IPS-NIHi7 (cell line): Measurements from ENCODE around the gene CDK2AP2.
"Not testable (repeated sequence)": the region's sequence is repeated elsewhere in the genome, so short reads cannot be mapped to it uniquely, and the experiment has no call there.

Source experiments
- DNase-seq: peaks from one replicate; pipeline ENCODE4 v3.0.0; 2012; ENCODE audit warnings: mixed read lengths; ENCODE audit errors: extremely low spot score

CDK2AP2 gene

DNA sequence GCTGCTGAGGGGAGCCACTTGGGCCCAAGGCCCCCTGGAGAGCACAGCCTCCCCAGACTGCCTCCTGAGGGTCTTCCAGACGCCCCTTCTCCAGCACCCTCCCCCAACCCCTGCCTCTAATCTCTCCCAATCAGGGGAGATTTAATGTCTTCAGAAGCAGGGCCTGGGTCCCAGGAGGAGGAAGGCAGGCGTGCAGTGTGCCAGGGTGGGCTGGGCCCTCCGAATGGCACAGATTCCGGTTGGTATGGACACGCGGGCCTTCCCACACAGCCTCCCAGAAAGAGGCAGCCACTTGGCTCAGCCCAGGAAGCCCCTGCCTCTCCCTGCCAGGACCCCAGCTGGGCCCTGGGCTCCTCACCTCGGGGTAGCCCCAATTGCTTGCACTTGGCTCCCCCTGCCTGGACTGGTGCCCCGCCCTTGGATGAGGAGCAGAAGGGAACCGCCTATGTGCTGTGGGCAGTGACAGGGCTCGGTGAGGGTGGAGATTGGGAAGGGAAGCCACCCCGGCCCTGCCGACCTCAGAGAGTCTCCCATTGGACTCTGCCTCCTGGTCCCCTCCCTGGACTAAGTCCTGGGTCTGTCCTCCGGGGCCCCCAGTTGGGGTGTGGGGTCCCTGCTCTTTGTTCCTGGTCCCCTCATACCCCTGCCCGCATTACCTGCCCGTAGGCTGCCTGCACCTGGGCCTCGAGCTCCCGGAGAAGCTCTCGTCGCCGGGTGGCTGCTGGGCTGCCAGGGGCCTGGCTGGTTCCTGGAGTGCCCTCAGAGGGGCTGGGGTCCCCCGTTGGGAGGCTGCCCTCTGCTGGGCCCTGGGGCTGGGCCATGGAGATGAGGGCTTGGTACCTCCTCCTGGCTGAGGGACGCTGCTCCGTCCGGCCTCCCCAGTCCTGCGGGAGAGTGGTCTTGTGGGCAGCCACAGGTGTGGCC lies 15.9 kb upstream of the CDK2AP2 start:
- no peak for DNase-seq

DNA sequence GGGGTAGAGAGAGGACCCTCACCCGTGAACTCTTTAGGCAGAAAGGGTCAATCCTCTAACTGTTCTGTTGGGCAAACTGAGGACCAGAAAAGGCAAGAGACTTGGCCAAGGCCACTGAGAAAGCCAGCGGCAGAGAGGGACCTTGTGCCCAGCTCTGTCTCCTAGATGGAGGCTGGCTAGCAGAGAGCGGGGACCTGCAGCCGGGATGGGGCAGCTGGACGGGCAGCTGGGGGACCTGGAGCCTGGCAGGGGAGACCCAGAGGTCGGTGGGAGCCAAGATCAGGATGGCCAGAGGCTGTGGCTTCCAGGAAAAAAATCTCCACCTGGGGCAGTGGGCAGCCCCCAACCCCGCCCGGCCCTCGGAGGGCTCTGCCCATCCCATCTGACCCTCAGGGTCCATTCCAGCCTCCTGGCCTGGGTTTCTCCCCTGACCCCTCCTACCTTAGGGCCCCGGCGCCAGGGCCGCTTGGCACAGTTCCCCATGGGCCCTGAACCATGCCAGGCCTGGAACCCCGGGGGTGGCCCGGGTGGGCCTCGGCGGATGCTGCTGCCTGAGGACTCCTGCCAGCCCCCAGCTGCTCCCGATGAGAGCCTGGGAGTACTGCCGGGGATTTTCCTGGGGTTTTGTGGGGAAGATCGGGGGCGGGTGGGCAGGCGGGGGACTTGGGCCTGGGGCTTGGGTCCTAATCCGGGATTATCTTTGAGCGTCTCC lies 15.0 kb upstream of the CDK2AP2 start, which contains the start of gene CABP2:
Gene CABP2 (minus strand): TSS at position 603 of the 712 bp plus-strand sequence. CDS start 120 bp downstream, at position 483.
- DNase-seq, result no peak

GRCh38 chr11:67522338-67522737 lies 14.4 kb upstream of the CDK2AP2 start:
- DNase-seq, result no peak

DNA sequence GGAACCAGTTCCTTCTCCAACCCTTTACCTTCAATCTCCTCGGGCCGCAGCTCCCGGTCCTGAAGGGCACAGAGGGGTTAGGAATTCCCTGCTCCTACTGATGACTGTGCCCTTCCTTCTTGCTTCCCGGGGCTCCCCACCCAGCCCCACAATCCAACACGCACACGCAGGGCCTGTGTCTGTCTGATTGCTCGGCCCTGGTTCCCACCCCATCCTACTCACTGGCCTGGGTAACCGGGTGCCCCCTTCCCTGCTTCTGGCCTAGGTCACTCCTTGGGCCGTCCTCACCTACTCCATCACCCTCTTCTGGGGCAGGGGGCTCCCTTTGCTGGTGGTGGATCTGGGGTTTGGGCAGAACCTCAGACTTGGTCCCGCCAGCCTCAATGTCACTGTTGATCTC lies 14.0 kb upstream of the CDK2AP2 start:
- no peak for DNase-seq

GRCh38 chr11:67520856-67521824 lies 13.2 kb upstream of the CDK2AP2 start:
- DNase-seq, result no peak

DNA sequence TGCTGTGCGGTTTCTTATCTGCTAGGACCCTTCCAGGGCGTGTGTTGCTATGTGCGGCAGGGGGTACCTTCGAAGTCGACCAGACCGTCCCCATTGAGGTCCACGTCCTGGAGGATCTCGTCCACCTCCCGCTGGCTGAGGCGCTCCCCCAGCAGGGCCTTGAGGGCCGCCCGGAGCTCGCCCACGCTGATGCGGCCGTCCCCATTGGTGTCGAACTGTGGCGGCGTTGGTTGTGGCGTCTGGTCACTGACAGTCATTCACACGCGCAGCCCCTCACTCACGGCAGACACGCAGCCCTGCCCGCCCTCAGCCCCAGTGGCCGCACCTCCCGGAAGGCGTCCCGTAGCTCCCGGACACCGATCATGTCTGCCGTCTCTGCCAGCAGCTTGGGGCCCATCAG lies 11.8 kb upstream of the CDK2AP2 start:
- no peak for DNase-seq

DNA sequence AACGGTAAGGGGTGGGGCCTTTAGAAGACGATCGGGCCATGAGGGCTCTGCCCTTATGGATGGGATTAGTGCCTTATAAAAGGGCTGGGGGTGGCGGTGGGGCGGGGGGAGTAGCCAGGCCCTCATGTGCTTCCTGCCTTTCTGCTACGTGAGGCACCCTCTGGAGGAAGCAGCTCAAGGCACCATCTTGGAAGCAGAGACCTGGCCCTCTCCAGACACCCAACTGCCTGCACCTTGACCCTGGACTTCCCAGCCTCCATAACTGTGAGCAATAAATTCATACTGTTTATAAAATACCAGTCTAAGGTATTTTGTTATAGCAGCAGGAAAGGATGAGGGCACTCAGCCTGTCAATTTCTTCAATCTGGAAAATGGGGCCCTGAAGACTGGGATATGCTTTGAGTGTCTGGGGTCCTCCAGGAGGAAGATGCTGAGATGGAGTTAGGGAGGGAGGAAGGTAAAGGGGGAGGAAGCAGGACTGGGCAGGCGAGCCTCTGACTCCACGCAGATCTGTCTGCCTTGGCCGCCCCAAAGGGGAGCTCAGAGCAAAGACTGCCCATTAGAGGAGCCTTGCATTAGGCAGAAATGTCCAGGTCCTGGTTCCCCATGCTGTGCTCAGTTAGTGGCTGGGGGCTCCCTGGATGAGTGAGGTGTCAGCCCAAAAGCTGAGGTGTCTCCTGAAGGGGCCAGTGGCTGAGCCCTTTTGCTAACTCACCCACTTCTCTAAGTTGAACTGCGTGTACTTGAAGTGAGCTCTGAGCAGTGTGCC lies 10.0 kb upstream of the CDK2AP2 start:
- no peak for DNase-seq

DNA sequence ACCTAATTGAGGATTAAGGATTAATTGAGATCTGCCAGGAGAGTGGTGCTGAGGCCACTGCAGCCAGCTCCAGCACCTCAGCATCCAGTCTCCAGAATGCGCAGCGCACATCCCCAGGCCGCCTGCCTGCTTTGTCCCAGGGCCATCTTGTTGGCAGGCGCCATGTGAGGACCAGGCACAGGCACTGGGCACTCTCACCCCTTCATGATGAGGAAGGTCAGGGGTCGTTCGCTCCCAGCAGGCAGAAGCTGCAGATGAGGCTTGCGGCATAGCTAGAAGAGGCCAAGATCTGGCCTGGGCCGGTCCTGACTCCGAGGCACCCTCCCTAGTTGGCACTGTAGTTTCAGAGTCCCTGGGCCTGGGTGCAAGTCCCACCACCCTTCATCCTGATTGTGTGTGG lies 8.8 kb upstream of the CDK2AP2 start:
- DNase-seq, result no peak

GRCh38 chr11:67514116-67514515 lies 6.2 kb upstream of the CDK2AP2 start:
- no peak for DNase-seq

DNA sequence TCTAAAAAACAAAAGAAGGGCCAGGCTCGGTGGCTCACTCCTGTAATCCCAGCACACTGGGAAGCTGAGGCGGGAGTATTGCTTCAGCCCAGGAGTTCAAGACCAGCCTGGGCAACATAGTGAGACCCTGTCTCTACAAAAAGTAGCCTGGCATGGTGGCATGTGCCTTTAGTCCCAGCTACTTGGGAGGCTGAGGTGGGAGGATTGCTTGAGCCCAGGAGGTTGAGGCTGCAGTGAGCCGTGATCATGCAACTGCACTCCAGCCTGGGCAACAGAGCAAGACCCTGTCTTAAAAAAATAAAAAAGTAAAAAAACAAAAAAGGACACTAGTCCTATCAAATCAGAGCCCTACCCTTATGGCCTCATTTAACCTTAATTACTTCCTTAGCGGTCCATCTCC lies 3.6 kb upstream of the CDK2AP2 start:
- DNase-seq, result not testable (repeated sequence)

- no peak for DNase-seq
Observed at GRCh38 chr11:67510023-67510345, 2.0 kb upstream of the CDK2AP2 start.

DNA sequence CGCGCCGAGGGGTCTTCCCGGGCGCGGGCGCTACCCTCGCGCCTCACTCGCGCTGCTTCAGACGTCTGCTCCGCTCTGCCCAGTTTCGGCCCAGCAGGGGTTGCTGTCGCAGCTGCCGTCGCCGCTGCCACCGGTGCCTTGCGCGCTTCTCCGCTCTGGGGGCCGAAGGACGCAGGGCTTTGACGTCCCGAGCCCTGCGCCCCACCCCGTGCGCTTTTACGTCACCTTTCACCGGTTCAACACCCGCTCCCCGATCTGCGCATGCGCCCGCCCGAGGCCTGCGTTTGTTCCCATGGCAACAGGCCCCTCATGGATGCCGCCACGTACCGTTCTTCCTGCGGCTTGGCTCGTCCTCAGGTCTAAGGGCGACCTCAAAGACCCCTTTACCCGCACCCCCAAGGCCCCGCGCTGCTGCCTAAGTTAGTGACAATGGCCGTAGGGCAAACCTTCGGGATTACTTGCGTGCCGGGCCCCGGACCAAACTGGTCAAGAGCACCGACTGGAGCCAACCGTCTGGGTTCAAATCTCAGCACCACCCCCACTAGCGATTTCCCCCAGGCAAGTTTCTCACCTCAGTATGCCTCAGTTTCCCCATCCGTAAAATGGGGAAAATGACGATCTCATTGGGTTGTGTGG lies 642 bp upstream of the CDK2AP2 start:
- DNase-seq, result peak; percentile 100

DNA sequence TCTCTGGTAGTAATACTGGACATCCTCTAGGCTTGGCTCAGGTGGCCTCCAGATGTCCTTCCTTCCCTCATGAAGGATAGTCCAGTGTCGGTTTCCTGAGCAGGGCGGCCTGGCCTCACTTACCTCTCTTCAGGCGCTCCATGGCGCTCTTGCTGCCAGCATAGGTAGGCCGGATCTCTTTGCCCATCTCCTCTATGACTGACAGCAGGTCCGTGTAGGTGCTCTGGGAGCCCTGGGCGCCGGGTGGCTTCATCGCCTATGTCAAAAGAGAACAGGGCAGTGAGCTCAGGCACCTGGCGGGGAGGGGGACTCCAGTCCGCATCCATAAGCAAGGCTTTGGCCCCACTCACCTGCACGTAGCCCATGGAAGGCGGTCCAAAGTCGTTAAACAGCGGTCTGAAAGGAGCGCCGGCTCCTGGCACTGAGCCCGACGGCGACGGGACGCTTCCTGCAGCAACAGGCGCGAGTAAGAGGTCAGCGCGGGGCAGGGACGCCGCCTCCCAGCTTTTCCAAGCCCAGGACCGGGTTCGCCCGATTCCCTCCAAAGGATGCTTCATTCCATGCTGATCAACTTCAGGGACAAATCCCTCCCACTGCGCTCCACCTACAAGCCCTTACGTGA lies 609 bp downstream of the CDK2AP2 start:
- peak; percentile 43 for DNase-seq

- DNase-seq, result no peak
Observed at GRCh38 chr11:67506426-67507051, 1.4 kb downstream of the CDK2AP2 start.

DNA sequence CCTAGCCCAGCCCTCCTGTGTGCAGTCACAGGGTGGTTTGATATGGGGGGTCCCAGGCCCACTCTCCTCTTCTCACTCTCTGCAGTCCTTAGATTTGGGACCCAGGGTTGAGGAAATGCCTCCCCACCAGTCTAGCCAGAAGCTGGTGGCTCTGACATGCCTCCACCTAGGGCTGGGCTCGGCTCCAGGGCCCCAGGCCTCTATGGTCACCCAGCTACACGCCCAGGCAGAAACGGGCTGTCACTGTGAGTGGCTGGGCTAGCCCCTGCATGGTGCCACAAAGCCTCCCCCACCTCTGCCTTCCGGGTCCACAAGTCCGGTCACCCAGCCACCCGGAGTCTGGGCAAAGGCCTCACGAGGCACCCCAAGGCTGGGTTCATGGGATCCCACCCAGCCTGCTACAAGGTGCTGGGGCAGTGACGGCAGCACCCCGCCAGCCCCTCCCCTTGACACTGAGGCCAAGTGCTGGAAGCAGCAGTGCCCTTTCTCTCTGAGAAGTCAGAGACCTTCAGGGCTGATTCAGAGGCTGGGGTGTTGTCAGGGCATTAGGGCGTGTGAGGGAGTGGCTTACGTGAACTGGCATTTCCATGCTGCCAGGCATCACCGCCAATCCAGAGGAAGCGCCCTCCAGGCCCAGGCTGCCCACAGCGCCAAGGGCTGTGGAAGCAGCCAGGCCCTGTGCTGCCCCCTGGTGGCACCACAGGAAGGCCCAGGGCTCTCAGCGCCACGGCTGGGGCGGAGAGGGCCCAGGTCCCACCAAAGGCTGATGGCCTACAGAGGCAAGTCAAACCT lies 2.2 kb downstream of the CDK2AP2 start:
- peak; percentile 81 for DNase-seq

- peak; percentile 89 for DNase-seq
Observed at GRCh38 chr11:67504950-67505581, 2.9 kb downstream of the CDK2AP2 start, which contains the start of gene PITPNM1. PITPNM1 (minus strand) TSS chr11:67505363; CDS start chr11:67504180, 1,183 bp downstream.

DNA sequence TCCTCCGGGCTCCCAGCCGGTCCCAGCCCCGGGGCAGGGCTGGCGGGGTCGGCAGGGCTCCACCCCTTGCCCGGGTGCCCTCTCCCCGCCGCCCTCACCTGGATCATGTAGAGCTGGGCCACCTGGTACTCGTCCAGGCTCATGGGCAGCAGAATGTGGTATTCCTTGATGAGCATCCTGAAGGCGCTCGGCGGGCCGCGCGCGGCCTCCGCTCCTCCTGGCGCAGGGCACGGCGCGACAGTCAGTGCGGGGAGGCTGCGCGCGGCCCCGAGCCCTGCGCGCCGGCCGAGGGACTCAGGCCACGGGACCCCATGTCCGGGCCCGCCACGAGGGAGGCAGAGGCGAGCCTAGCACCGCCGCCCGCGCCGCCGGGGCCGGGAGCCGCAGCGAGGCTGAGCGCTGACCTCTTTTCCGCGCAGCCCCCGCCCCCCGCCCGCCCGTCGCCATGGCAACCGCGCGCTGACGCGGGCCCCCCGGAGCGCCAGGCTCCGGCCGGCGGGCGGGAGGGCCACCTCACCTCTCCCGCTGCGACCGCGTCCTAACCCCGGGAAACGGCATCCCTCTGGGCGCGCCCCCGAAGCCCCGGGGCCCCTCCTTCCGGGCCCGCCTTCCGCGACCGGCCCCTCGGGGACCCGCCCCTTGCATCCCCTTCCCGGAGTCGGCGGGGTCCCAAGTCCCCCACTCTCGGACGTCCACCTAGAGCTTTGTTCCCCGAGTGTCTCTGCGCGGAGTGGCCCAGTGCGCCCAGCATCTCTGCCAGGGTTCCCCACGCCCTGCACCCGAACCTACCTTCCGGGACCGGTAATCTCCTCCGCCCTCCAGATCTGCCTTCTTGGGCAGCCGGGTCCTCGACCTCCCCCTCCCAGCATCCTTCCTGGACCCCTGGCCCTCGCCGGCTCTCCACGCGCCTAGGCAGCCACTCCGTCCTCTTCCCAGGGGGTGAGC lies 3.7 kb downstream of the CDK2AP2 start:
- DNase-seq, result peak; percentile 61
